GM18870 (cell line): ENCODE data around the gene UNC93B1.

Experiments
- ATAC-seq: cut with Tn5 transposase; IDR thresholded peaks from one replicate; pipeline ENCODE4 v1.9.1; 2021; ENCODE audit warnings: moderate library complexity; ENCODE audit not compliant: unreplicated experiment

Gene UNC93B1

DNA sequence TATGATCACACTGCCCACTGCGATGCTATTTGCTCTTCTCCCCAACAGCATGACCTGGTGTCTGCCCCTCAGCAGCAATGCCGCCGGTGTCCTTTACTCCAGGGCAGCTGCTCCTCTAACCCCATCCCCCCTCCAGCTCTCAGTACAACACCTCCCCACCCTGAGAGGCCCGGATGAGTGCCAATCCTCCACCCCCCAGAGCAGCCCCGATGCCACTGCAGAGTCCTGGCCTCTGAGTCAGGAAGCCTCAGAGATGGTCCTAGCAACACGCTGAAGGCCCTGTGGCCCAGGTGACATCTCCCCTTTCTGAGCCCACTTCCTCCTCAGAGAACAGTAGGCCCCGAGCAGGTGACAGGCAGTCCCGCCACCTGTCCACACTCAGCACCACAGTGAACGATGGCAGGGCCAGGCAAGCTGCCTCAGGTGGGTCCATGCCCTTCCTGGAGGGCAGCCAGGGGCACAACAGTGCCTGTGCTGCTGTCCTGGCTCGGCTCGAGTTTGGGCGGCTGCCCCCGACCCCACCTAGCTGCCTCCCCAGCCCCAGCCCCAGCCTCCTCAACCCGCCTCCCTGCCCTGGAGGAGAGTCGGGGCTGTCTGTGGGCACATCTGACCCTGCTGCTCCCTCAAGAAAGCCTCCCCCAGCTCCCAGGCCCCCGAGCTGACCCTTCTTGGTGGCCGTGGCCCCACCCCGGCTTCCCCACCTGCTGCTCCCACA lies 22.7 kb upstream of the UNC93B1 start:
- no peak for ATAC-seq

- no peak for ATAC-seq
Observed at GRCh38 chr11:68025047-68025446, 21.1 kb upstream of the UNC93B1 start.

DNA sequence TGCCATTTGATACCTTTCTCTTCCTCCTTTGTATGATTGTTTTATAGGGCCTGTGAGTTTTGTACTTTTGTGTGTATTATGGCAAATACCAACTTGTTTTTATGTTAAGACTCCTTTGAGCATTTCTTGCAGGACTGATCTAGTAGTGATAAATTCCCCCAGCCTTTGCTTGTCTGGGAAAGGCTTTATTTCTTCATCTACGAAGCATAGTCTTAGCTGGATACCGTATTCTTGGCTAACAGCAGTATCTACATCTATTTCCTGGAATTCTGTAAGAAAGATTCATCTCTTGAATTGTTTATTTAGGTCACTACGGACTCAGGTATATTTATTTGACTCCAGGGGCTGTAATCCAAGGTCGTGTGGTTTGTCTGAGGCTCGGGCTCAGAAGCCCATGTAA lies 20.6 kb upstream of the UNC93B1 start:
- ATAC-seq = no peak

DNA sequence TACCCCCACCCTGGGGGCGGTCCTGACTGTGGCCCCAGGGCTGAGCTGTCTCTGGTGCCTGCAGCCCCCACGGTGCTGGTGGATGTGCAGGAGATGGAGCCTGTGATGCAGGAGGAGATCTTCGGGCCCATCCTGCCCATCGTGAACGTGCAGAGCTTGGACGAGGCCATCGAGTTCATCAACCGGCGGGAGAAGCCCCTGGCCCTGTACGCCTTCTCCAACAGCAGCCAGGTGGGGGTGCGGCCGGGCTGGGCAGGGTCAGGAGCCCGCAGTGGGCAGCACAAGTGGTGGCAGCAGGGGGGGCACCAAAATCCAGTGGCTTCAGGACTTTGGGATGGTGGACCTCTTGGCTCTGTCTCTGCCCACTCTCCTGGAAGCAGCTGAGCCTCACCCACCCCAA lies 18.6 kb upstream of the UNC93B1 start:
- no peak for ATAC-seq

DNA sequence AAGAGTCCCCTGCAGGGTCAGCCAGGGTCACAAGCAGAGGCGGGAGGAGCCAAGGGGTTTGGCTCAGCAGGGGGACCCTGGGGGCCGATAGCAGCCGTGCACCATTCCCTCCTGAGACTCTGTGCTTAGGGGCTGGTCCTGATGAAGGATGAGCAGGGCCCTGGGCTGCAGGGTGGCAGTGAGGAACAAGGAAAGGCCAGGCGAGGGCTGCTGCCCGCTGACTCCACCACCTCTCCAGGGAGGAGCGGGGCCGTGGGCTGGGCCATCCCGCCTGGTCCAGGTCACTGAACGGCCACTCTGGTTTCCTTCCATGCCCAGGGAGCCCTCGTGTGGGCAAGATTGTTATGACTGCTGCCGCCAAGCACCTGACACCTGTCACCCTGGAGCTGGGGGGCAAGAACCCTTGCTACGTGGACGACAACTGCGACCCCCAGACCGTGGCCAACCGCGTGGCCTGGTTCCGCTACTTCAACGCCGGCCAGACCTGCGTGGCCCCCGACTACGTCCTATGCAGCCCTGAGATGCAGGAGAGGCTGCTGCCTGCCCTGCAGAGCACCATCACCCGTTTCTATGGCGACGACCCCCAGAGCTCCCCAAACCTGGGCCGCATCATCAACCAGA lies 17.4 kb upstream of the UNC93B1 start:
- ATAC-seq = no peak

DNA sequence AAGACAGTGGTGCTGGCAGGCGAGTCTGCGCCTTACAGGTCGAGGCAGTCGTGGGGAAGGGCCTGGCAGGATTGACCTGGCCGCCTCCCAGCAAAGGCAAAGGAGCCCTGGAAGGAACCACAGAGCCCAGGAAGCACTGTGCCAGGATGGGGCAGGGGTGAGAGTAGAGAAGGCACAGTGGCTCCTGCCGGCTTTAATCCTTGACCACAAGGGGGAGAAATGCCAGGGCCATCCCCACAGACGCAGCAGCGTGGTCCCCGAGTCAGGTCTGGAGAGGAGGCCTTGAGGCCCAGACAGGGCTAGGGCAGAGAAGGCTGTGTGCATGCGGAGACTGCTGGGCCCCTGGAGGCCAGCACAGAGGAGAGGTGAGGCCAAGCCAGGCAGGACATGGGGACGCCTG lies 16.7 kb upstream of the UNC93B1 start:
- no peak for ATAC-seq

DNA sequence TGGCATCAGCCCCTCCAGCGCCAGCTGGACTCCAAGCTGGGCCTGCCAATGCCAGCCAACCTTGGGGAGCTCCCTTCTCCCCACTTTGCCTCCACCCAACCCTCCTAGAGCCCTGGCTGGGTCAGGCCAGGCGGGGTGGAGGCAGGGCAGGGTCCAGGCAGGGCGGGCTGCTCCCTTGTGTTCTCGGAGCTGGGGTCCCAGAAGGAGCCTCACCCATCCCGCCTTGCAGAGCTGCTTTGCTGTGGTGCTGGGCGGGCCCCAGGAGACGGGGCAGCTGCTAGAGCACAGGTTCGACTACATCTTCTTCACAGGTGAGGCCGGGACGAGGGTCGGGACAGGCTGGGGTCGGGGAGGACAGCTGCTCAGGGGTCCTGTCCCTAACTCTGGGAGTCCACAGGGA lies 15.6 kb upstream of the UNC93B1 start:
- no peak for ATAC-seq

- ATAC-seq = no peak
Observed at GRCh38 chr11:68018730-68019190, 14.9 kb upstream of the UNC93B1 start.

DNA sequence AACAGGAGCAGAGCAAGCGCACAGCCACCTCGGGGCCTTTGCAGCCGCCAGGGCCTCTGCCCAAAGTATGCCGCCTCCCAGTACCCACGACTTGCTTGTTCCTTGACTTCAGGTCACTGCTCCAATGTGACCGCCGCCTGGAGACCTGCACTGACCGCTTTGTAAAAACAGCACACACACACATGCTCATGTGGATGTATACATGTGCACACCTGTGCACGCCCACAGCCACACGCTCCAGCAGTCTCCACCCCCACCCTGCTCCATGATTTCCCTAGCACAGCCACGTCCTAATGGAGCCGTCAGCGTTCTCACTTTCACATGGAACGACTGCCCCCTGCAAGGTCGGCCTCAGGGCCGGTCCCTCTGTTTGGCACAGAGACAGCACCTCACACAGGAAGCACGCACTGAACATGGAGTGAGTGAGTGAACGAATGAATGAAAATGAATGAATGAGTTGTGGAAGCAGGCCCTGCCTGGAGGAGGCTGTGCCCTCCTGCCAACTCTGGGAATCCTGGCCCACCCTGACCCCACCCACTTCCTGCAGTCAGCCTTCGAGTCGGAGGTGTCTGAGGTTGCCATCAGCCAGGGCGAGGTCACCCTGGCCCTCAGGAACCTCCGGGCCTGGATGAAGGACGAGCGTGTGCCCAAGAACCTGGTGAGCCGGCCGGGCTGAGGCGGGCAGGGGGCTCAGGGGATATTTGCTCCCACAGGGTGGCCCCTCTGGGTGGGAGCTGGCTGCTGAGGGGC lies 14.3 kb upstream of the UNC93B1 start:
- ATAC-seq = no peak

- no peak for ATAC-seq
Observed at GRCh38 chr11:68016904-68017817, 13.3 kb upstream of the UNC93B1 start.

DNA sequence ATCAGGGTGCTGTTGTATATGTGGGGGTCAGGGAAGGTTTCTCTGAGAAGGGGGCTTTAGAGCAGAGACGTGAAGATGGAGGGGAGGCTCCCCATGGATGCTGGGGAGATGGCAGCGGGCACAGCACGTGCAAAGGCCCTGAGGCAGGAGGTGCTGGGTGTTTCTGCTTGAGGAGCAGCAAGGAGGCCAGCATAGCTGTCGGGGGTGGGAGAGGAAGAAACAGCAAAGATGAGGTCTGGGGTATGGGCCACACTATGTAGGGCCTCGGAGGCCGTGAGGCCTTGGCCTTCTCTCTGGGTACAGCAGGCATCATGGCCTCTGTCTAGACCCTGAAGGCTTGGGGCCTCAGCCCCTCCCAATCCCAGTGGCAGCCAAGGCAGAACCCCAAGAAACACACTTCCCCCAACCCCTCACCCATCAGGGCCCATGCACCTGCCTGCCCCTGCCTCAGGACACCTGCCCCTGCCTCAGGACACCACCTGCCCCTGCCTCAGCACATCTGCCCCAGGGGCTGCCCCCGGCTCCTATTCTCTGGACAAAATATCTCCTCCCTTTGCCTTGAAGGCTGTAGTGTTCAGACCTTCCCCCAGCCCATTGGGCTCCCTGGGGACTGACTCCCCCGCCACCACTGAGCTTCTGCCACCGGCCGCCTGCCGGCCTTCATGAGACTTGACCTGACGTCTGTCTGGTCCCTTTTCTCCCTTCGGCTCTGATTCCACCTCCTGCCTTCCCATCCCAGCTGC lies 12.4 kb upstream of the UNC93B1 start:
- no peak for ATAC-seq

GRCh38 chr11:68015467-68015866 lies 11.6 kb upstream of the UNC93B1 start:
- ATAC-seq = no peak

- ATAC-seq = no peak
Observed at GRCh38 chr11:68014947-68015447, 11.1 kb upstream of the UNC93B1 start.

- ATAC-seq = no peak
Observed at GRCh38 chr11:68014157-68014946, 10.5 kb upstream of the UNC93B1 start.

- no peak for ATAC-seq
Observed at GRCh38 chr11:68013611-68014156, 9.8 kb upstream of the UNC93B1 start.

DNA sequence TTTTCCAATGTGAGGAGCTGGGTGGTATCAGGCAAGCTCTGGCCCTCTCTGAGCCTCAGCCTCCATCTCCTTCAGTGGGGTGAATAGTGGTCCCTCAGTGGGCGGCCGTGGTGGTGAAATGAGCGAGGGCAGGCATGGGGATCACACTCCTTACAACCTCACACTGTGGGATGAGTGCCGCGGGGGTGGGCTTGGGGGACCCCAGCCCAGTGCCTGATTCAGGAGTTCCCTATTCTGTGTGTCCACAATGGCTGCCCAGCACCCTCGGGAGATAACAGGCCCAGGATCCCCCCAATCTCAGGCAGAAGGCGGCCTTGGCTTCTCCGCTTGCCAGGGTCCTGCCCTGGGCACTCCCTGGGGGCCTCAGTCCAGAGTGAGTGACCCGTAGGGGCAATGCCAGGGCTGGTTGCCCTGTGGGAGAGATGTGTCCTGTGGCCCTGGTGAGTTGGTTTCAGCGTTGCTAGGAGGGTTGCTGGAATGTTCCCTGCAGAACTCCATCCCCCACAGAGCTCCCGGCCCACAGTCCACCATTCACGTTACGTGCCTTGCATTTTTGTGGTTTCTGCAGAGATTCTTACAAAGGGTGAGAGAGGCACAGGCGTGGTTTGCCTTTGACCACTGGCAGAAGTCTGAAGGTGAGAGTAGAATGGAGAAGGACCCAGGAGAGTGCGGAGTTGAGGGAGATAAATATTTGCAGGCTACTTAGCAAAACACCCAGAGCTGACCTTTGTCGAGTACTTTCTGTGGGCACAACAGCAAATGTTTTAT lies 9.1 kb upstream of the UNC93B1 start:
- ATAC-seq = no peak

GRCh38 chr11:68012044-68012842 lies 8.3 kb upstream of the UNC93B1 start:
- ATAC-seq = no peak
